ENCODE measurements around the gene KDM3A.

Gene KDM3A

DNA sequence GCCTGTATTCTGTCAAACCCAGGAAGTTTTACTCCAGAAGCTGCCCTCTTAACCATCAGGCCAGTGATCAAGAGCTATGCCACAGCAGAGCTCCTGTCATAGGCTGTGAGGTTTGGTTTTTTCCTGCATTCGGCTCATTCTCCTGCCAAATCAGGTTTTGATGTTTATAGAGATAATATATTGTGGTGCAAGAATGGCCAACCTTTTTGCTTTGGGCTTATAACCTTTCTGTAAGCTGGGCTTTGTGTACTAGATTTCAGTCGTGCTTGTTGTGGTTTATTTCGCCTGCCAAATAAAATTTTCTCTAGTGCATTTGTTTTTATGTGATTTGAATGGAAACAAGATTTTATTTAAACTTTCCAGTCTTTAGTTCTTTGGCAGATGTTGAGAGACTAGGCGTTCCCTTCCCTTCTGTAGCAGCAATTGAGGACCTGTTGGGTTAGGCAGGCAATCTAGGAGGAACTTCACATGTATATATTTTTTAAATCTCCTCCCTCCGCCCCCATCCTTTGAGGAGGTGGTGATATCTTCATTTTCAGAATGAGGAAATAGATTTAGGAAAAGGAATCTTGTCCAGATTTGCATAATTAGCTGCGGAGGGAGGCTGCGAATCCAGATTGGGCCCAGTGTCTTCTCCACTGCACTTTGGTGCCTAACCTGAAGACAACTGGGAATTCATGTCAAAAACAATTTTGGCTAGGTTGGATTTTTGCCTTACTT, 2.6 kb downstream of the KDM3A start:
- no peak overlapping the region for H3K4me3 ChIP-seq (ENCODE audit: low read depth, low read length)
- TF ChIP-seq, protein P1, sequence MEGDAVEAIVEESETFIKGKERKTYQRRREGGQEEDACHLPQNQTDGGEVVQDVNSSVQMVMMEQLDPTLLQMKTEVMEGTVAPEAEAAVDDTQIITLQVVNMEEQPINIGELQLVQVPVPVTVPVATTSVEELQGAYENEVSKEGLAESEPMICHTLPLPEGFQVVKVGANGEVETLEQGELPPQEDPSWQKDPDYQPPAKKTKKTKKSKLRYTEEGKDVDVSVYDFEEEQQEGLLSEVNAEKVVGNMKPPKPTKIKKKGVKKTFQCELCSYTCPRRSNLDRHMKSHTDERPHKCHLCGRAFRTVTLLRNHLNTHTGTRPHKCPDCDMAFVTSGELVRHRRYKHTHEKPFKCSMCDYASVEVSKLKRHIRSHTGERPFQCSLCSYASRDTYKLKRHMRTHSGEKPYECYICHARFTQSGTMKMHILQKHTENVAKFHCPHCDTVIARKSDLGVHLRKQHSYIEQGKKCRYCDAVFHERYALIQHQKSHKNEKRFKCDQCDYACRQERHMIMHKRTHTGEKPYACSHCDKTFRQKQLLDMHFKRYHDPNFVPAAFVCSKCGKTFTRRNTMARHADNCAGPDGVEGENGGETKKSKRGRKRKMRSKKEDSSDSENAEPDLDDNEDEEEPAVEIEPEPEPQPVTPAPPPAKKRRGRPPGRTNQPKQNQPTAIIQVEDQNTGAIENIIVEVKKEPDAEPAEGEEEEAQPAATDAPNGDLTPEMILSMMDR (IDR thresholded peaks at IDR 0.05; ENCODE audit: borderline replicate concordance, insufficient read depth, low read depth, low read length) = no peak

DNA sequence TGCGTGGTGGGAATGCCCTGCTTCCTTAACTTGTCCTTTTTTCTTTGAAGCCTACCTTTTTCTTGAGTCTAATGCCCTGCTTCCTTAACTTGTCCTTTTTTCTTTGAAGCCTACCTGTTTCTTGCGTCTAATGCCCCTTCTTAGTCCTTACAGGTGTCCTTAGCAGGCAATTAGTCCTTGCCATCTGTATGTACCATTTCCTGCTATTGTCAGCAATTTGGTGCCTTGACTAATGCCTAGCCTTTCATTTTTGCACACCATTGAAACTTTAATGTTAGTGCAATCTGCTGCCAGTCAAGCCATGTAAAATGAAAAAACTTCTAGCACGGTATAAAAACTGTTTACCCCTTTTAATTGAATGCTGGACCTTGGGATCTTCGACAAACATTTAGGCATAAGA, 4.3 kb downstream of the KDM3A start:
- no peak overlapping the region for H3K4me3 ChIP-seq (ENCODE audit: low read depth, low read length)

DNA sequence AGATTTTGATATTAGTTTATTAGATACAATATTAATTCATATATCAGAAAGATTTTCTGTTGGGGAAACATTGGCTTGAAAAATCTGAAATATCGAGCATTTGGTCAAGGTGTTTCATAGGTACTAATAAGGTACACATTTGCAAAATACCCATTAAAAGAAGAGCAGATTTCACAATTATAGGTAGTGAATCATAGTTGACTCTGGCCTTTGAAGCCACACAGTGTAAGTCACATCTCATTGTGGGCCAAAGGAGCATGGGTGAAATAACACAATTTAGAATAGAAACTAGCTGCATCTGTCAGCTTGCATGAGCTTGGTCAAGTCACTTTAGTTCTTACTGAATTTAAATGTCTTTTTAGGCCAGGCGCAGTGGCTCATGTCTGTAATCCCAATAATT, 4.9 kb downstream of the KDM3A start:
- no peak overlapping the region for H3K4me3 ChIP-seq (ENCODE audit: low read depth, low read length)
- TF ChIP-seq, protein P1 (IDR thresholded peaks at IDR 0.05; ENCODE audit: borderline replicate concordance, insufficient read depth, low read depth, low read length) = no peak

More for the DNA sequence above, 4.3 kb downstream of the KDM3A start:
- TF ChIP-seq, protein P1 (IDR thresholded peaks at IDR 0.05; ENCODE audit: borderline replicate concordance, insufficient read depth, low read depth, low read length) = no peak

DNA sequence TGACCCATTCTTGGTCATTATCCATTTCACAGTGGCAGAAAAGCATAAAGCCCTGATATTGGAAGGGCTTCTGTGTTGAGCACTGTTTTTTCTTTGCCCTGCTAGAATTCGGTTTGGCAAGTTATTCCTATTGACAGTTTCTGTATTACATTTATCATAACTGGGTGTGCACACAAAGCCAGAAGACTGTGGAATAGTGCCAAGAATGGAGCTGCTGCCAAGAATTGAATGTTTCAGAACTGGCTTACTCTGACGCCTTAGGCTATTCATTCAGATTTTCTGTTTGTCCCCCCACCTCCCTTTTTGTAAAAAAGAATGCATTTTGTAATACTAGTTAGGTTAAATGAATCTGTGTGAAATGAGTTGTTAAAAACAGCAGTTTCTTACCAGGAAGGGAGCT, 12.7 kb downstream of the KDM3A start:
- H3K4me3 ChIP-seq (ENCODE audit: low read depth, low read length) = no peak overlapping the region
- TF ChIP-seq, protein P1 (IDR thresholded peaks at IDR 0.05; ENCODE audit: borderline replicate concordance, insufficient read depth, low read depth, low read length) = no peak

DNA sequence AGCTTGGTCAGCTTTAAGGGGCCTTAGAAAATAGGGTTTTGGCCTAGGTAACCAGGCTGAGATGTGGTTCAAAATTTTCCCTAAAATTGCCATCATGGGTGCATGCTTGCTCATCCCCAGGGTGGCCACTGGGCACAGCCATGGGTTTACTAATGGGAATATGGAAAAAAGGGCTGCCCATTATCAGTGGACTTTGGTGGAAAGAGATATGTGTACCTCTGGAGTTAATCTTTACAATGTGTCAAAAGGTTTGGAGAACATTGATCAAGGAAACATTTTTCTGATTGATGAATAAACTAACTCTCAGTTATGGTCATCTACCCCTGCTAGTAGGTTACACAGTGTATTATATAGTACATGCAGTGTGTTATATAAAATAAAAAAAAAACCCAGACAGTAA, 13.1 kb downstream of the KDM3A start:
- TF ChIP-seq, protein P1 (IDR thresholded peaks at IDR 0.05; ENCODE audit: borderline replicate concordance, insufficient read depth, low read depth, low read length) = no peak
- no peak overlapping the region for H3K4me3 ChIP-seq (ENCODE audit: low read depth, low read length)

DNA sequence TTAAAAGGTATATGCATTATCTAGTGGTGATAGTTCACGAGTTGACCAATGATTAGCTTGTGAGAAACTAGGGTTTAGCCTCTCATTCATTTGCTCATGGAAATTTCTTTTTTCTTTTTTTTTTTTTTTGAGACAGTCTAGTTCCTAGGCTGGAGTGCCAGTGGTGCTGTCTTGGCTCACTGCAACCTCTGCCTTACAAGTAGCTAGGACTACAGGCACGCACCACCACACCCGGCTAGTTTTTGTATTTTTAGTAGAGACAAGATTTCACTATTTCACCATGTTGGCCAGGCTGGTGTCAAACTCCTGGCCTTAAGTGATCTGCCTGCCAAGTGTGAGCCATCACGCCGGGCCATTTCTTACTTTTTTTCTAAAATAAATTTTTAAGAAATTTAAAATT, 14.0 kb downstream of the KDM3A start:
- H3K4me3 ChIP-seq (ENCODE audit: low read depth, low read length) = no peak overlapping the region
- TF ChIP-seq, protein P1 (IDR thresholded peaks at IDR 0.05; ENCODE audit: borderline replicate concordance, insufficient read depth, low read depth, low read length) = no peak

DNA sequence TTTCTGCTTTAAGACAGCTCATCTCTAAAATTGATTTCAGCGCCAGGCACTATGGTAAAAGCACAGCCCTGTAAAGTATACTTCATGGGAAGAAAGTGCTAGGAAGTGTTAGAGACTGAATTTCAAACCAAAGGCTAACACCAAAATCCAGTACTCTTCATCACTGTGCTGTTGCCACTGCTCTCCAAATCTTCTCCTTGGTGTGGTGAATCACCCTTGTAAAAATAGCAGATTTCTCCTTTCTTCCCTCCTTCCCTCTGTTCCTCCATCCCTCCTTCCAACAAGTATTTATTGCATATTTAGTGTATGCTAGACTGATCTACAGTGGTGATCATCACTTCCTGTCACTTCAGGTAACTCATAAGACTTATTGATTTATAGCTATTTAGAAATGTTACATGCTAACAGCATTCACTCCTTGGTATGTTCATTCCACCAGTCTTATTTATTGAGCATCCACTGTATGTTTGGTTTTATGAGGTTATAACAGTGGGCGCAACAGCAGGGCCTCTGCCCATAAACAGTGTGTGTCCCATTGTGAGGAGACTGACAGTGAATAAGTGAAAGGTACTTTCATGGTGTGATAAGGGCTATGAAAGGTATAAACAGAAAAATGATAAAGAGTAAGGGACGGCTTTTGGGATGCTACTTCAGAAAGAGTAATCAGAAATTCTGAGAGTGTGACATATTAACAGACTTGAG, 20.0 kb downstream of the KDM3A start:
- TF ChIP-seq, protein P1 (IDR thresholded peaks at IDR 0.05; ENCODE audit: borderline replicate concordance, insufficient read depth, low read depth, low read length) = no peak
- H3K4me3 ChIP-seq (ENCODE audit: low read depth, low read length) = no peak overlapping the region

Measured in GM12875 (cell line).